GM23338 (cell line): Measurements from ENCODE around the gene MTFR1L.
A peak's percentile ranks its signal among the peaks of the same experiment; 100 is the strongest.

Experiments
- EZH2 ChIP-seq: fragments of 200-600 bp; sonication (generic); IDR thresholded peaks from one replicate; pipeline ENCODE4 v1.8.0; 2017; ENCODE audit warnings: antibody characterized with exemption, mild to moderate bottlenecking, low read depth; ENCODE audit not compliant: unreplicated experiment
- EZH2phosphoT487 ChIP-seq: fragments of 200-600 bp; sonication (generic); IDR thresholded peaks from one replicate; pipeline ENCODE4 v1.8.1; 2018; ENCODE audit warnings: antibody characterized with exemption; ENCODE audit not compliant: unreplicated experiment
- JUNB ChIP-seq: IDR thresholded peaks from one replicate; pipeline ENCODE4 v1.6.1; 2016; ENCODE audit warnings: antibody characterized with exemption; ENCODE audit not compliant: unreplicated experiment
- POLR2AphosphoS5 ChIP-seq: IDR thresholded peaks from 2 replicates; pipeline ENCODE4 v1.6.1; 2016; ENCODE audit warnings: antibody characterized with exemption, low read depth
- STAT1 ChIP-seq: IDR thresholded peaks from one replicate; pipeline ENCODE4 v1.6.1; 2016; ENCODE audit warnings: antibody characterized with exemption; ENCODE audit not compliant: unreplicated experiment
- TF ChIP-seq, protein P1 (sequence below), 2 experiments: fragments of 200-600 bp in 1 of 2; sonication (generic) in 1 of 2; conservative IDR thresholded peaks; 2 replicates each; pipeline versions ENCODE4 v1.5.1 to v1.6.1; 2016 to 2017; ENCODE audit warnings: antibody characterized with exemption in 2 of 2, low read depth in 2 of 2, mild to moderate bottlenecking in 2 of 2, moderate library complexity in 1 of 2
- TF ChIP-seq, protein P2 (sequence below): IDR thresholded peaks from one replicate; pipeline ENCODE4 v1.6.1; 2018; ENCODE audit warnings: antibody characterized with exemption; ENCODE audit not compliant: unreplicated experiment

DNA sequence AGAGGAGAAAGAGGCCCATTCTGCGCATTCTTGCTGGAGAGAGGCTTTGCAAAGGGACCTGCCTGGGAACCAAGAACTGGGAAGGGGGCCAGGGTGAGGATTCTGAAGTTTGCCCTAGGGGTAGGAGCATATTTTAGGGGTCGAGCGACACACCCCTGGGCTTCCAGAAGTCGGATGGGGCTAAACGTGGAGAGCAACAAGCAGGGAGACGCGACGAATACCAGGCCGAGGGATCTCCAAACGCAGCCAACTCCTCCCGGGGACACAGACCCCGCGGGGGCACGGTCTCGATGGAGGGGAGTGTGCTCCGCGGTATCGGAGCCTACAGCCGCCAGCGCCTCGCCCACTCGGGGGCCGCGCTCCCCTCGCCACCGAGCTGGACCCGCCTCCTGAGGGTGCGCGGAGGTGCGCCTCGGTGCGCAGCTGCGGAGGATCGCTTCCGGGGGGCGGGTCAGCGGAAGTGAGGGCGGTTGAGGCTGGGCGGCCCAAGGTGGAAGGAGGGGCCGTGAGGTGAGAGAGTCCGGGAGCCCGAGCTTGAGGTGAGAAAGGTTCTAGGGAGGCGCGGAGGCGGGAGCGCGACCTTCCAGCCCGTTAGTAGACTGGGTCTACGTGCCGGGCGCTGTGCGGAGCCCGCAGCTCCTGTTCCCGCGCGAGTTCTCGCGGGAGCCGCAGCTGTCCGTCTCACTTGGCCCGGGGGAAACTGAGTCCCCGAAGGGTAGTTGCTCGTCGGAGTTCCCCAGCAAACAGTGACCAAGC, at the start of gene MTFR1L:
- TF ChIP-seq, protein P1, sequence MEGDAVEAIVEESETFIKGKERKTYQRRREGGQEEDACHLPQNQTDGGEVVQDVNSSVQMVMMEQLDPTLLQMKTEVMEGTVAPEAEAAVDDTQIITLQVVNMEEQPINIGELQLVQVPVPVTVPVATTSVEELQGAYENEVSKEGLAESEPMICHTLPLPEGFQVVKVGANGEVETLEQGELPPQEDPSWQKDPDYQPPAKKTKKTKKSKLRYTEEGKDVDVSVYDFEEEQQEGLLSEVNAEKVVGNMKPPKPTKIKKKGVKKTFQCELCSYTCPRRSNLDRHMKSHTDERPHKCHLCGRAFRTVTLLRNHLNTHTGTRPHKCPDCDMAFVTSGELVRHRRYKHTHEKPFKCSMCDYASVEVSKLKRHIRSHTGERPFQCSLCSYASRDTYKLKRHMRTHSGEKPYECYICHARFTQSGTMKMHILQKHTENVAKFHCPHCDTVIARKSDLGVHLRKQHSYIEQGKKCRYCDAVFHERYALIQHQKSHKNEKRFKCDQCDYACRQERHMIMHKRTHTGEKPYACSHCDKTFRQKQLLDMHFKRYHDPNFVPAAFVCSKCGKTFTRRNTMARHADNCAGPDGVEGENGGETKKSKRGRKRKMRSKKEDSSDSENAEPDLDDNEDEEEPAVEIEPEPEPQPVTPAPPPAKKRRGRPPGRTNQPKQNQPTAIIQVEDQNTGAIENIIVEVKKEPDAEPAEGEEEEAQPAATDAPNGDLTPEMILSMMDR (conservative IDR thresholded peaks at IDR 0.05; ENCODE audit: low read depth in 2 of 2) = no peak
- TF ChIP-seq EZH2 = no peak
- TF ChIP-seq JUNB = no peak
- TF ChIP-seq EZH2phosphoT487 = no peak
- peak; percentile 97 for TF ChIP-seq POLR2AphosphoS5
- TF ChIP-seq, protein P2, sequence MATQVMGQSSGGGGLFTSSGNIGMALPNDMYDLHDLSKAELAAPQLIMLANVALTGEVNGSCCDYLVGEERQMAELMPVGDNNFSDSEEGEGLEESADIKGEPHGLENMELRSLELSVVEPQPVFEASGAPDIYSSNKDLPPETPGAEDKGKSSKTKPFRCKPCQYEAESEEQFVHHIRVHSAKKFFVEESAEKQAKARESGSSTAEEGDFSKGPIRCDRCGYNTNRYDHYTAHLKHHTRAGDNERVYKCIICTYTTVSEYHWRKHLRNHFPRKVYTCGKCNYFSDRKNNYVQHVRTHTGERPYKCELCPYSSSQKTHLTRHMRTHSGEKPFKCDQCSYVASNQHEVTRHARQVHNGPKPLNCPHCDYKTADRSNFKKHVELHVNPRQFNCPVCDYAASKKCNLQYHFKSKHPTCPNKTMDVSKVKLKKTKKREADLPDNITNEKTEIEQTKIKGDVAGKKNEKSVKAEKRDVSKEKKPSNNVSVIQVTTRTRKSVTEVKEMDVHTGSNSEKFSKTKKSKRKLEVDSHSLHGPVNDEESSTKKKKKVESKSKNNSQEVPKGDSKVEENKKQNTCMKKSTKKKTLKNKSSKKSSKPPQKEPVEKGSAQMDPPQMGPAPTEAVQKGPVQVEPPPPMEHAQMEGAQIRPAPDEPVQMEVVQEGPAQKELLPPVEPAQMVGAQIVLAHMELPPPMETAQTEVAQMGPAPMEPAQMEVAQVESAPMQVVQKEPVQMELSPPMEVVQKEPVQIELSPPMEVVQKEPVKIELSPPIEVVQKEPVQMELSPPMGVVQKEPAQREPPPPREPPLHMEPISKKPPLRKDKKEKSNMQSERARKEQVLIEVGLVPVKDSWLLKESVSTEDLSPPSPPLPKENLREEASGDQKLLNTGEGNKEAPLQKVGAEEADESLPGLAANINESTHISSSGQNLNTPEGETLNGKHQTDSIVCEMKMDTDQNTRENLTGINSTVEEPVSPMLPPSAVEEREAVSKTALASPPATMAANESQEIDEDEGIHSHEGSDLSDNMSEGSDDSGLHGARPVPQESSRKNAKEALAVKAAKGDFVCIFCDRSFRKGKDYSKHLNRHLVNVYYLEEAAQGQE = no peak
- TF ChIP-seq STAT1 = no peak
